ENCODE results near the gene VPS13D.

Gene VPS13D

GRCh38 chr1:12400027-12400693 is 170.3 kb downstream of the VPS13D start:
- in situ Hi-C loops (cut with HindIII; ENCODE audit: low sequenced_read_pairs) = loop anchor here (25.0 kb wide), 1 partner anchor 112 kb away; no protein-coding TSS in a partner anchor

GRCh38 chr1:12402159-12402673 is 172.4 kb downstream of the VPS13D start:
- in situ Hi-C loops (cut with HindIII; ENCODE audit: low sequenced_read_pairs) = loop anchor here (25.0 kb wide), 1 partner anchor 110 kb away; no protein-coding TSS in a partner anchor

GRCh38 chr1:12402842-12403241 is 173.0 kb downstream of the VPS13D start:
- in situ Hi-C loops (cut with HindIII; ENCODE audit: low sequenced_read_pairs) = loop anchor here (25.0 kb wide), 1 partner anchor 109 kb away; no protein-coding TSS in a partner anchor

- in situ Hi-C loops (cut with HindIII; ENCODE audit: low sequenced_read_pairs) = loop anchor here (25.0 kb wide), 1 partner anchor 107 kb away; no protein-coding TSS in a partner anchor
These were observed 175.1 kb downstream of the VPS13D start for GRCh38 chr1:12404918-12405317.

- in situ Hi-C loops (cut with HindIII; ENCODE audit: low sequenced_read_pairs) = loop anchor here (25.0 kb wide), 1 partner anchor 107 kb away; no protein-coding TSS in a partner anchor
These were observed 175.7 kb downstream of the VPS13D start for GRCh38 chr1:12405325-12406210.

GRCh38 chr1:12406211-12407021 is 176.6 kb downstream of the VPS13D start:
- in situ Hi-C loops (cut with HindIII; ENCODE audit: low sequenced_read_pairs) = loop anchor here (25.0 kb wide), 1 partner anchor 106 kb away; no protein-coding TSS in a partner anchor

GRCh38 chr1:12407050-12407961 is 177.5 kb downstream of the VPS13D start:
- in situ Hi-C loops (cut with HindIII; ENCODE audit: low sequenced_read_pairs) = loop anchor here (25.0 kb wide), 1 partner anchor 105 kb away; no protein-coding TSS in a partner anchor

GRCh38 chr1:12407962-12408454 is 178.2 kb downstream of the VPS13D start:
- in situ Hi-C loops (cut with HindIII; ENCODE audit: low sequenced_read_pairs) = loop anchor here (25.0 kb wide), 1 partner anchor 104 kb away; no protein-coding TSS in a partner anchor

- in situ Hi-C loops (cut with HindIII; ENCODE audit: low sequenced_read_pairs) = loop anchor here (25.0 kb wide), 1 partner anchor 104 kb away; no protein-coding TSS in a partner anchor
These were observed 178.8 kb downstream of the VPS13D start for GRCh38 chr1:12408662-12409061.

GRCh38 chr1:12409681-12410080 is 179.9 kb downstream of the VPS13D start:
- in situ Hi-C loops (cut with HindIII; ENCODE audit: low sequenced_read_pairs) = loop anchor here (25.0 kb wide), 1 partner anchor 103 kb away; no protein-coding TSS in a partner anchor

- in situ Hi-C loops (cut with HindIII; ENCODE audit: low sequenced_read_pairs) = loop anchor here (25.0 kb wide), 1 partner anchor 102 kb away; no protein-coding TSS in a partner anchor
These were observed 180.5 kb downstream of the VPS13D start for GRCh38 chr1:12410351-12410750.

- in situ Hi-C loops (cut with HindIII; ENCODE audit: low sequenced_read_pairs) = loop anchor here (25.0 kb wide), 1 partner anchor 101 kb away; no protein-coding TSS in a partner anchor
These were observed 181.3 kb downstream of the VPS13D start for GRCh38 chr1:12411098-12411497.

GRCh38 chr1:12411747-12412146 is 181.9 kb downstream of the VPS13D start:
- in situ Hi-C loops (cut with HindIII; ENCODE audit: low sequenced_read_pairs) = loop anchor here (25.0 kb wide), 1 partner anchor 101 kb away; no protein-coding TSS in a partner anchor

GRCh38 chr1:12412439-12412838 is 182.6 kb downstream of the VPS13D start:
- in situ Hi-C loops (cut with HindIII; ENCODE audit: low sequenced_read_pairs) = loop anchor here (25.0 kb wide), 1 partner anchor 100 kb away; no protein-coding TSS in a partner anchor

GRCh38 chr1:12413664-12414410 is 184.0 kb downstream of the VPS13D start:
- in situ Hi-C loops (cut with HindIII; ENCODE audit: low sequenced_read_pairs) = loop anchor here (25.0 kb wide), 1 partner anchor 98 kb away; no protein-coding TSS in a partner anchor

GRCh38 chr1:12414444-12415018 is 184.7 kb downstream of the VPS13D start:
- in situ Hi-C loops (cut with HindIII; ENCODE audit: low sequenced_read_pairs) = loop anchor here (25.0 kb wide), 1 partner anchor 98 kb away; no protein-coding TSS in a partner anchor

GRCh38 chr1:12415038-12415466 is 185.2 kb downstream of the VPS13D start:
- in situ Hi-C loops (cut with HindIII; ENCODE audit: low sequenced_read_pairs) = loop anchor here (25.0 kb wide), 1 partner anchor 97 kb away; no protein-coding TSS in a partner anchor

Data from DLD1 (cell line).